GM23248 (cell line): ENCODE measurements around the gene HAL.

Experiments used
- EZH2 ChIP-seq: fragments of 200-600 bp; sonication (generic); IDR thresholded peaks from 2 replicates; pipeline ENCODE4 v1.6.1; 2018; ENCODE audit warnings: antibody characterized with exemption, mild to moderate bottlenecking; ENCODE audit not compliant: insufficient read depth, poor library complexity, severe bottlenecking
- EZH2phosphoT487 ChIP-seq: fragments of 200-600 bp; sonication (generic); IDR thresholded peaks from 2 replicates; pipeline ENCODE4 v1.6.1; 2018; ENCODE audit warnings: antibody characterized with exemption, moderate library complexity, mild to moderate bottlenecking, low read depth; ENCODE audit not compliant: insufficient read depth

DNA sequence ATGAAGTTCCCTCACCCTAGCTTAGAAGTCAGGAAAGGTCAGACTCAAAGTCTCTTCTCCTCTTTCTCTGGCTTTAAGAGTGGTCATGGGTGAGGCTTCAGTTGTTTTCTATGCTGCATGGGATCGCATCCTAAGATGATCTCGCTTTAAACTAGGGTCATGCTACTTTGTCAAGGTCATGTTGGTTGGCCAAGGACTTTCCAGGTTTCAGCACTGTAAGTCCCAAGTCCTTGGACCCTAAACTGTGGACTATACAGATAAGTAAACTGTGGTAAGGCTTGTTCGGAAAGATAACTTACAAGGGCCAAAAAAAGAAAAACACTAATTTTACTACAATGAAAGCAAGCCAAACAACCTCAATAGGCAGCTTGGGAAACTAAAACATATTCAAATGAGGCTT lies 17.4 kb downstream of the HAL start:
- TF ChIP-seq EZH2 (no peak), EZH2phosphoT487 (no peak)
